Transverse colon (tissue), 4 donors: ENCODE results near the gene LMO7.

Source experiments
- CTCF ChIP-seq, 5 experiments: fragments of 200-600 bp in 3 of 5; fragments of 450-650 bp in 2 of 5; sonication (generic) in 3 of 5; IDR thresholded peaks; 1 replicate in 2 of 5; 2 replicates in 3 of 5; pipeline ENCODE4 v1.5.1; 2016 to 2017; ENCODE audit warnings: antibody characterized with exemption in 5 of 5, inconsistent platforms in 3 of 5, mild to moderate bottlenecking in 2 of 5, moderate library complexity in 1 of 5
- POLR2A ChIP-seq: fragments of 450-650 bp; IDR thresholded peaks from one replicate; pipeline ENCODE4 v1.6.1; 2016; ENCODE audit warnings: antibody characterized with exemption, mild to moderate bottlenecking, moderate library complexity
- POLR2AphosphoS5 ChIP-seq, 3 donors: sonication (generic); formaldehyde crosslinking; IDR thresholded peaks; one replicate each; pipeline ENCODE4 v1.6.1; 2016; ENCODE audit warnings: antibody characterized with exemption in 3 of 3

- TF ChIP-seq CTCF (IDR thresholded peaks at IDR 0.05), result no peak
- no peak for TF ChIP-seq POLR2AphosphoS5 (IDR thresholded peaks at IDR 0.05)
- TF ChIP-seq POLR2A, result no peak
Observed at GRCh38 chr13:75838366-75839005, 202.4 kb downstream of the LMO7 start.
